IMR-90 (cell line): ENCODE results near the gene PRMT1. TPM values are rescaled to one million over a fixed set of nuclear protein-coding genes. Genes with fewer than 3 reads are reported as not detected.

ENCODE experiments used
- ATAC-seq: fragments of 200-7000 bp; cut with Tn5 transposase; 2 replicates; pipeline ENCODE4 v1.9.1; 2020; ENCODE audit warnings: low read depth, mild to moderate bottlenecking, moderate library complexity
- BruUV-seq: library from RNA; stranded (reverse); fragments of 400-500 nt; replicated peaks from 2 replicates; lab custom pipeline; 2021; lab: Mats Ljungman, UMichigan
- CTCF ChIA-PET: fragments of 300-600 bp; formaldehyde crosslinking; extraction: SDS; loops from one replicate; lab custom pipeline; 2021; ENCODE audit warnings: antibody characterized with exemption; lab: Yijun Ruan, JAX
- POLR2A ChIA-PET: fragments of 300-600 bp; sonication (Branson Sonifier 250); formaldehyde crosslinking; loops from one replicate; lab custom pipeline; 2022; ENCODE audit warnings: antibody characterized with exemption; ENCODE audit not compliant: unreplicated experiment; lab: Charles Lee
- DNase-seq: peaks from one replicate; pipeline ENCODE4 v3.0.0; 2013
- H2AFZ ChIP-seq: replicated peaks from 2 replicates; pipeline ENCODE3; 2013; ENCODE audit warnings: low read length, mild to moderate bottlenecking; ENCODE audit not compliant: poor library complexity
- H2AK5ac ChIP-seq: 2 replicates; pipeline ENCODE4 v1.6.1; 2013; ENCODE audit warnings: low read depth, low read length, inconsistent platforms
- H2AK9ac ChIP-seq: replicated peaks from 2 replicates; pipeline ENCODE3; 2013; ENCODE audit warnings: mild to moderate bottlenecking, low read depth, low read length, moderate library complexity; ENCODE audit not compliant: poor library complexity
- H2BK120ac ChIP-seq: 2 replicates; pipeline ENCODE4 v1.6.1; 2013; ENCODE audit warnings: low read depth, low read length, inconsistent platforms
- H2BK15ac ChIP-seq: 3 replicates; pipeline ENCODE4 v1.6.1; 2013; ENCODE audit warnings: low read depth, low read length, inconsistent platforms
- H2BK20ac ChIP-seq: 2 replicates; pipeline ENCODE4 v1.6.1; 2013; ENCODE audit warnings: low read depth, mild to moderate bottlenecking, inconsistent platforms, low read length, moderate library complexity
- H2BK5ac ChIP-seq: 2 replicates; pipeline ENCODE4 v1.6.1; 2013; ENCODE audit warnings: mild to moderate bottlenecking, low read depth, low read length, inconsistent platforms; ENCODE audit not compliant: poor library complexity, severe bottlenecking
- H3K14ac ChIP-seq: replicated peaks from 2 replicates; pipeline ENCODE4 v1.6.1; 2013; ENCODE audit warnings: low read depth, low read length, inconsistent platforms
- H3K18ac ChIP-seq: 2 replicates; pipeline ENCODE4 v1.6.1; 2013; ENCODE audit warnings: low read depth, low read length, control low read depth
- H3K23ac ChIP-seq: 2 replicates; pipeline ENCODE4 v1.6.1; 2013; ENCODE audit warnings: low read depth, low read length, inconsistent platforms
- H3K27ac ChIP-seq: 2 replicates; pipeline ENCODE4 v1.5.1; 2013; ENCODE audit warnings: mild to moderate bottlenecking, control low read depth, low read length; ENCODE audit not compliant: insufficient read depth
- H3K27me3 ChIP-seq: 2 replicates; pipeline ENCODE4 v1.6.1; 2013; ENCODE audit warnings: low read length; ENCODE audit not compliant: control insufficient read depth, insufficient read depth
- H3K36me3 ChIP-seq: 2 replicates; pipeline ENCODE4 v1.6.1; 2013; ENCODE audit warnings: low read length, mixed read lengths; ENCODE audit not compliant: control insufficient read depth, insufficient read depth
- H3K4ac ChIP-seq: 2 replicates; pipeline ENCODE4 v1.6.1; 2013; ENCODE audit warnings: low read depth, low read length, inconsistent platforms
- H3K4me1 ChIP-seq: 2 replicates; pipeline ENCODE4 v1.6.1; 2013; ENCODE audit warnings: low read length, mixed read lengths; ENCODE audit not compliant: control insufficient read depth, insufficient read depth
- H3K4me2 ChIP-seq: 2 replicates; pipeline ENCODE4 v1.6.1; 2013; ENCODE audit warnings: low read depth, mild to moderate bottlenecking, control low read depth, low read length, moderate library complexity
- H3K4me3 ChIP-seq: 2 replicates; pipeline ENCODE4 v1.5.1; 2013; ENCODE audit warnings: low read depth, mild to moderate bottlenecking, control low read depth, low read length, moderate library complexity; ENCODE audit not compliant: insufficient read depth
- H3K56ac ChIP-seq: 2 replicates; pipeline ENCODE4 v1.6.1; 2013; ENCODE audit warnings: low read length, inconsistent platforms; ENCODE audit not compliant: insufficient read depth; ENCODE audit errors: extremely low read depth
- H3K79me1 ChIP-seq, 2 experiments: 2 replicates each; pipeline ENCODE4 v1.6.1; 2013; ENCODE audit warnings: low read length in 2 of 2, inconsistent platforms in 1 of 2, low read depth in 1 of 2
- H3K9ac ChIP-seq: 2 replicates; pipeline ENCODE4 v1.6.1; 2013; ENCODE audit warnings: low read depth, low read length, control low read depth
- H3K9me1 ChIP-seq: 2 replicates; pipeline ENCODE4 v1.6.1; 2013; ENCODE audit warnings: low read length, inconsistent platforms; ENCODE audit not compliant: insufficient read depth
- H3K9me3 ChIP-seq: 2 replicates; pipeline ENCODE4 v1.6.1; 2013; ENCODE audit warnings: low read length; ENCODE audit not compliant: control insufficient read depth, insufficient read depth
- H4K20me1 ChIP-seq: 2 replicates; pipeline ENCODE4 v1.6.1; 2013; ENCODE audit warnings: low read length, inconsistent platforms; ENCODE audit not compliant: insufficient read depth
- H4K5ac ChIP-seq: 2 replicates; pipeline ENCODE4 v1.6.1; 2013; ENCODE audit warnings: mild to moderate bottlenecking, low read depth, low read length, control low read depth
- H4K8ac ChIP-seq, 2 experiments: 2 replicates each; pipeline ENCODE4 v1.6.1; 2013; ENCODE audit warnings: low read depth in 2 of 2, low read length in 2 of 2, control low read depth in 1 of 2, inconsistent platforms in 1 of 2
- H4K91ac ChIP-seq: 2 replicates; pipeline ENCODE4 v1.6.1; 2013; ENCODE audit warnings: low read depth, low read length, inconsistent platforms; ENCODE audit not compliant: insufficient read depth
- BHLHE40 ChIP-seq: fragments of 150-350 bp; IDR thresholded peaks from 2 replicates; pipeline ENCODE4 v1.6.1; 2016; ENCODE audit warnings: mild to moderate bottlenecking, low read depth, low read length
- CEBPB ChIP-seq: IDR thresholded peaks from 2 replicates; pipeline ENCODE4 v1.6.1; 2012; ENCODE audit warnings: low read depth, low read length, improper control_type of control experiment
- CHD1 ChIP-seq: IDR thresholded peaks from 2 replicates; pipeline ENCODE4 v1.6.1; 2012; ENCODE audit warnings: low read depth, low read length, improper control_type of control experiment
- FOS ChIP-seq: fragments of 150-350 bp; IDR thresholded peaks from 2 replicates; pipeline ENCODE4 v1.6.1; 2016; ENCODE audit warnings: low read depth, low read length
- MAFK ChIP-seq: IDR thresholded peaks from 2 replicates; pipeline ENCODE4 v1.6.1; 2012; ENCODE audit warnings: low read depth, low read length, improper control_type of control experiment
- MAZ ChIP-seq: IDR thresholded peaks from 2 replicates; pipeline ENCODE4 v1.6.1; 2012; ENCODE audit warnings: low read depth, mild to moderate bottlenecking, low read length, improper control_type of control experiment, moderate library complexity, borderline replicate concordance
- MXI1 ChIP-seq: IDR thresholded peaks from 2 replicates; pipeline ENCODE4 v1.6.1; 2012; ENCODE audit warnings: low read depth, mild to moderate bottlenecking, low read length, moderate library complexity, borderline replicate concordance
- NFE2L2 ChIP-seq: fragments of 150-350 bp; IDR thresholded peaks from 2 replicates; pipeline ENCODE4 v1.6.1; 2016; ENCODE audit warnings: low read depth, mild to moderate bottlenecking, low read length
- POLR2A ChIP-seq: IDR thresholded peaks from 2 replicates; pipeline ENCODE4 v1.6.1; 2012; ENCODE audit warnings: mild to moderate bottlenecking, low read depth, low read length
- RAD21 ChIP-seq: IDR thresholded peaks from 2 replicates; pipeline ENCODE4 v1.6.1; 2012; ENCODE audit warnings: low read length, improper control_type of control experiment
- RFX5 ChIP-seq: IDR thresholded peaks from 2 replicates; pipeline ENCODE4 v1.8.0; 2012; ENCODE audit warnings: low read depth, mild to moderate bottlenecking, low read length, moderate library complexity
- SMC3 ChIP-seq: fragments of 150-350 bp; IDR thresholded peaks from 2 replicates; pipeline ENCODE4 v1.6.1; 2016; ENCODE audit warnings: low read depth, mild to moderate bottlenecking, antibody characterized with exemption, low read length, moderate library complexity
- USF2 ChIP-seq: fragments of 150-350 bp; IDR thresholded peaks from 2 replicates; pipeline ENCODE4 v1.6.1; 2017; ENCODE audit warnings: mild to moderate bottlenecking, antibody characterized with exemption, low read length, low read depth
- WGBS, 2 experiments: methylation state at CpG; one replicate each; pipeline versions ENCODE4 v1.1.5 to v1.1.7; 2013; ENCODE audit warnings: missing lambda C conversion rate in 2 of 2; ENCODE audit not compliant: insufficient read length in 1 of 2; ENCODE audit errors: extremely low coverage in 2 of 2; 5-methylcytosine and 5-hydroxymethylcytosine counted together
- dilution Hi-C: fragments of 300-500 bp; cut with HindIII; formaldehyde crosslinking; loops from one replicate; pipeline ENCODE4 v1.14.3; 2018; ENCODE audit warnings: low sequenced_read_pairs; ENCODE audit not compliant: unreplicated experiment
- in situ Hi-C: fragments of 300-500 bp; cut with MboI; formaldehyde crosslinking; loops from 3 replicates; pipeline ENCODE4 v1.14.3; 2019; ENCODE audit warnings: low sequenced_read_pairs, inconsistent platforms, mixed read lengths
- intact Hi-C: fragments of 100-400 bp; cut with micrococcal nuclease; formaldehyde crosslinking; loops from 2 replicates; pipeline ENCODE4 v1.10.0; 2022
- polyA plus RNA-seq, 3 experiments: library from polyadenylated mRNA; depleted of rRNA; stranded (reverse); fragments of >200 nt; gene quantifications; 2 replicates each; pipeline ENCODE4 v1.2.3, GENCODE V29; 2012; ENCODE audit warnings: low replicate concordance in 1 of 3
- total RNA-seq: library from RNA; depleted of rRNA; stranded (reverse); fragments of >200 nt; gene quantifications from 2 replicates; pipeline ENCODE4 v1.2.3, GENCODE V29; 2012
- TF ChIP-seq, protein P1 (sequence below): fragments of 150-350 bp; IDR thresholded peaks from 2 replicates; pipeline ENCODE4 v1.6.1; 2016; ENCODE audit warnings: low read depth, mild to moderate bottlenecking, low read length, moderate library complexity, borderline replicate concordance

PRMT1 gene
- total and polyA plus RNA-seq, 2 of the 4 experiments (the other 2 are of a cell fraction) = 497 to 840 TPM

DNA sequence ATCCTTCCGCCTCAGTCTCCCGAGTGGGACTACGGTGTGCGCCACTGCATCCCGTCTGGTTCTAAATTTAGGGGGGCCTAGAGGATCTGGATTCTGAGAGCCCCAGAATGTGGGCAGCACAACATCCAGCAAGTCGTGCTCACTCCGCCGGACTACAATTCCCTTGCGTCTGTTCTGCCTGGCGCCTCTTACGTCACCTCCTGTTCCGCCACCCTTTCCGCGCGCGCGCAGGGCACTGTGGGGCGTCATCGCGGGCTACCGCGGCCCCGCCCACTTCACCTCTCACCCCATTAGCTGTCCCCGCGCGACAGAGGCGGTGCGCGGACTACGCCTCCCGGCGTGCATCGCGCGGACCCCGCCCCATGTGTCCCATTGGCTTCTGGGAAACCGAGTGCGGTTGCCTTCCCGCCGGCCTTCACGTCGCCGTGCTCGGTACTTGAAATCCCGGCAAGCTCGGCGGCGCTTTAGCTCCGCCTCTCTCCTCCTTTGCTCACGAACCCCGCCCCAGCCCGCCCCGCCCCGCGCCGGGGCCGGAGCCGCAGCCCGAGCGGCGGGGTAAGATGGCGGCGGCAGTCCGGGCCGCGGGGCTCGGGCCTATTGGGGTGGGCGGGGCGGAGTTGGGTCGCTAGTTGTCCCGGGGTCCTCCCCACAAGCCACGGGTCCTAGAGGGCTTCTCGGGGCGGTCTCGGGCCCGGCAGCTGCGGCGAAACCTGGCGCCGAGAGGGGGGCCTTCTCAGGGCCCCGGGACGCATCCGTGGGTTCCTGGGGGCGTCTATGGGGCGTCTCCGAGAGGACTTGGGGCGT is 35.2 kb upstream of the PRMT1 start, which contains the start of gene SCAF1:
SCAF1 (plus strand) TSS at position 522 of the 804 bp plus-strand sequence. CDS start 2,818 bp downstream, outside the sequence.
- H4K5ac ChIP-seq = peak within 1 kb of the TSS; percentile 98
- in situ Hi-C loops (no loop called here), intact Hi-C loops (loop anchor here (1.0 to 2.0 kb wide), 3 partner anchors 23 to 51 kb away; partner anchors contain the start of genes BCL2L12, IRF3, PRMT1 and PRR12), dilution Hi-C loops (no loop called here)
- H2BK5ac ChIP-seq = peak within 1 kb of the TSS; percentile 97
- peak within 1 kb of the TSS; percentile 100 for H2AK5ac ChIP-seq
- peak within 1 kb of the TSS; percentile 99 for H3K27ac ChIP-seq
- no TSS peak for BruUV-seq
- H3K14ac ChIP-seq = peak within 1 kb of the TSS; percentile 99
- peak within 1 kb of the TSS; percentile 97 for H3K18ac ChIP-seq
- TF ChIP-seq MXI1 = 0 out of 2 replicates have a peak, but pooled peaks have one; percentile 20
- TF ChIP-seq BHLHE40 = 0 out of 2 replicates have a peak, but pooled peaks have one; percentile 16
- TF ChIP-seq, protein P1, sequence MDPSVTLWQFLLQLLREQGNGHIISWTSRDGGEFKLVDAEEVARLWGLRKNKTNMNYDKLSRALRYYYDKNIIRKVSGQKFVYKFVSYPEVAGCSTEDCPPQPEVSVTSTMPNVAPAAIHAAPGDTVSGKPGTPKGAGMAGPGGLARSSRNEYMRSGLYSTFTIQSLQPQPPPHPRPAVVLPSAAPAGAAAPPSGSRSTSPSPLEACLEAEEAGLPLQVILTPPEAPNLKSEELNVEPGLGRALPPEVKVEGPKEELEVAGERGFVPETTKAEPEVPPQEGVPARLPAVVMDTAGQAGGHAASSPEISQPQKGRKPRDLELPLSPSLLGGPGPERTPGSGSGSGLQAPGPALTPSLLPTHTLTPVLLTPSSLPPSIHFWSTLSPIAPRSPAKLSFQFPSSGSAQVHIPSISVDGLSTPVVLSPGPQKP = no peak
- TF ChIP-seq NFE2L2 = 0 out of 2 replicates have a peak, but pooled peaks have one; percentile 17
- TF ChIP-seq FOS = 0 out of 2 replicates have a peak, but pooled peaks have one; percentile 15
- TF ChIP-seq MAZ = peak; percentile 82; the same call in 1 of the 2 replicates
- TF ChIP-seq CHD1 = no peak
- no peak for TF ChIP-seq RAD21
- peak; percentile 90 for TF ChIP-seq CEBPB
- TF ChIP-seq SMC3 = no peak
- no peak for TF ChIP-seq MAFK
- TF ChIP-seq POLR2A = peak; percentile 92
- 0 out of 2 replicates have a peak, but pooled peaks have one; percentile 33 for TF ChIP-seq RFX5
- peak; percentile 75 for TF ChIP-seq USF2
- H3K4me2 ChIP-seq = peak within 1 kb of the TSS; percentile 94
- peaks cover 28% of the 10 kb centered on the region for H4K20me1 ChIP-seq
- ATAC-seq = peak; percentile 55
- 0 out of 2 replicates have a peak, but pooled peaks cover 8% of the 10 kb centered on the region for H3K9me1 ChIP-seq
- 0% methylated on average over 28 of the region's 87 CpGs; no CpG with 5 or more reads in 1 of the 2 experiments for WGBS, 2 experiments
- peaks cover 7% of the 10 kb centered on the region for H3K4me1 ChIP-seq
- H4K8ac ChIP-seq = peak within 1 kb of the TSS; percentile 97 to 98
- H2BK120ac ChIP-seq = peak within 1 kb of the TSS; percentile 94
- ChIA-PET POLR2A (interaction anchor here (0.6 kb wide), 1 partner anchor 869 kb away, joined by 3 read pairs; no protein-coding TSS in a partner anchor), CTCF (interaction anchor here (1.7 to 2.5 kb wide), 2 partner anchors 13 to 71 kb away, joined by 3 to 7 read pairs; no protein-coding TSS in a partner anchor)
- peak; percentile 99 for DNase-seq
- H3K36me3 ChIP-seq = peaks cover 12% of the 10 kb centered on the region
- no peaks in the 10 kb centered on the region for H3K27me3 ChIP-seq
- peak within 1 kb of the TSS; percentile 100 for H2AK9ac ChIP-seq
- H4K91ac ChIP-seq = peak within 1 kb of the TSS; percentile 98
- peak within 1 kb of the TSS; percentile 99 for H3K4ac ChIP-seq
- peak within 1 kb of the TSS; percentile 78; the same call in 2 of the 3 replicates for H2BK15ac ChIP-seq
- H3K79me1 ChIP-seq = peaks cover 34 to 70% of the 10 kb centered on the region in 2 experiments; a peak in 3 of 4 replicates
- peak within 1 kb of the TSS; percentile 85 for H2BK20ac ChIP-seq
- H3K56ac ChIP-seq = peak within 1 kb of the TSS; percentile 99
- H3K9ac ChIP-seq = peak within 1 kb of the TSS; percentile 99
- peak within 1 kb of the TSS; percentile 73 for H2AFZ ChIP-seq
- H3K4me3 ChIP-seq = peak within 1 kb of the TSS; percentile 95
- H3K9me3 ChIP-seq = no peaks in the 10 kb centered on the region
- peak within 1 kb of the TSS; percentile 96 for H3K23ac ChIP-seq
